Activated CD4-positive, alpha-beta T cell treated with anti-CD3 and anti-CD28 coated beads, Interleukin-2, amount 50 U/mL, for 4 hours (primary cell): ENCODE measurements around the gene HDGFL3.

Experiments used
- DNase-seq, 2 experiments: peaks; one replicate each; pipeline ENCODE4 v3.0.0-alpha.2; 2020

Gene HDGFL3

DNA sequence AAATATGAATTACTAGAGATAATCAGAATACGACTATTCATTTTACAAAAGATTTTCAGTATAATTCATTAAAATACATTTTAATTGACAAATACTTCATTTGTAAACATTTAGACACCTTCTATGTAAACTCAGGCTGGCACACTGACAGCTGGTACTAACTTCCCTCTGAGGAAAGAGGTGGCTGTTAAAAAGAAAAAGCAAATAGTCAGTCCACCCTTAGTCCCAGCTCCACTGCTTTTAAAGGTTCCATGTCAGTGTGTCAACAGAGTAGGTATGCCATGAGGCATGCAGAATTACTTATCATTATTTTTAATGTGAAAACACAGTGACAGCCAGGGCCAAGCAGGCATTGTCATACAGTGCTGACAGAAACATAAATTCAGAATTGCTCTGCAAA lies 84.1 kb downstream of the HDGFL3 start:
- no peak for DNase-seq

DNA sequence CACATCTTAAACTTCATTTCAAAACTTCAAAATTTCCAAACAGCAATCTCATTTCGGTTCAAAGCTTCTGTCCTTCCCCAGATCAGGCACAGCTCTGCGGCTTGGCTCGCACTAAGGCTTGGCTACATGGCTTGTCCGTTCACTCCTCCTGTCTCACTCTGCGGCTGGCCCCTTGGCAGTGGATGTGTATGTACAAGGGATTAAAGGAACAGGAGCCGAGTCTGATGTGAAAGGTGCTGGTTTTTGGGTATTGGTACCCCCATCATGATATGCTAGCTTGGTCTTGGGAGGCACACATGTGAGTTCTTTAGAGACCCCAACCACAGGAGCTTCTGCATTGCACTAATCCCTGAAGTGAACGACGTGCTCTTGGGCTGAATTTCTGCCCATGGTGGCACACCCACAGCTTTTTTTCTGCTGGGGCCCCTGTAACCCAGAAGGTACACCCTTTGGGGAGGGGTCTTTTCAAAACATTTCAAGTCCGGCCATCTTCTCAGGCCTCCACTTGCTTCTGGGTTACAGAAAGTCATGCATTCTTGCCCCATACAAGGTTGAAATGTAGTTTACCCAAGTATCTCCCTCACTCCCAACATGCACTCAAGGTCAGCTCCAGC lies 87.5 kb downstream of the HDGFL3 start:
- DNase-seq: no peak

DNA sequence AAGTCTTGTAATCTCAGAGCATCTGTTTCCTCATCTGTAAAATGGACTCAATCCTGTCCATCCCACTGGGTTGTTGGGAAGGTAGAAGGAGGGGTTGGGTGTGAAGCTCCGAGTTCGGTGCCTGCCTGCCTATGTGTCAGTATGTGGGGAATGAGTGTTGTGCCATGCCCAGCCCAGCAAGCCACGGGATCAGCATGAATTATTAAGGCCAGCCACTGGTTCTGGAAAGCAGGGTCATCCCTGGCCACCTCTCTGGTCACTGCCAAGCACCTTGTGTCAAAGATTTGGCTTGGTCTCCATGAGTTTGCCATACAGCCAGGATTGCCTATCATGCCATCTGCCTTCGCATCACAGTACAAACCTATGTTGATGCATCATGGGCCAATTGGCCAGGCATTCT lies 88.7 kb downstream of the HDGFL3 start:
- no peak for DNase-seq

DNA sequence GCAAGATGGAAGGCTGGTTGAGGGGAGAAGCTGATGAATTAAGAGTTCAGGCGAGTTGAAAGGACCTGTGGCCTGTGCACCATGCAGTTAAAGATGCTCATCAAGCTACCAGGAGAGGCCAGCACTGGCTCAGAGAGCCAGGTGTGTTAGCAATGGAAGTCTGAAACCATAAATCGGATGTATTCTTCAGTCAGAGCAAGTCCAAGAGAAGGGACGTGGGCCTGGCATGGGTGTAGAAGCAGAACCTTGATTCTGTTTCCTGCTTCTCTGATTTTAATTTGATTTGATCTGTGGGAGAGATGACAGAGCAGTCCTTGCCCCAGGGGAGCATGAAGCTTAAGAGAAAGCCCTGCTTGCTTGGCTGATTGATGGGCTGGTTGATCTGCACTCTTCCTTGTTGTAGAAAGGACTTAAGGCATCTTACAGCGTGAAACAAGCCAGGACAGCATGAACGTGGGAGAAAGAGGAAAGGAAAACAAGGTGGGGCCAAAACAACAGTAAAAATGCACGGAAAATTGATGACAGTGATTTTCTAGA lies 89.3 kb downstream of the HDGFL3 start:
- no peak for DNase-seq

DNA sequence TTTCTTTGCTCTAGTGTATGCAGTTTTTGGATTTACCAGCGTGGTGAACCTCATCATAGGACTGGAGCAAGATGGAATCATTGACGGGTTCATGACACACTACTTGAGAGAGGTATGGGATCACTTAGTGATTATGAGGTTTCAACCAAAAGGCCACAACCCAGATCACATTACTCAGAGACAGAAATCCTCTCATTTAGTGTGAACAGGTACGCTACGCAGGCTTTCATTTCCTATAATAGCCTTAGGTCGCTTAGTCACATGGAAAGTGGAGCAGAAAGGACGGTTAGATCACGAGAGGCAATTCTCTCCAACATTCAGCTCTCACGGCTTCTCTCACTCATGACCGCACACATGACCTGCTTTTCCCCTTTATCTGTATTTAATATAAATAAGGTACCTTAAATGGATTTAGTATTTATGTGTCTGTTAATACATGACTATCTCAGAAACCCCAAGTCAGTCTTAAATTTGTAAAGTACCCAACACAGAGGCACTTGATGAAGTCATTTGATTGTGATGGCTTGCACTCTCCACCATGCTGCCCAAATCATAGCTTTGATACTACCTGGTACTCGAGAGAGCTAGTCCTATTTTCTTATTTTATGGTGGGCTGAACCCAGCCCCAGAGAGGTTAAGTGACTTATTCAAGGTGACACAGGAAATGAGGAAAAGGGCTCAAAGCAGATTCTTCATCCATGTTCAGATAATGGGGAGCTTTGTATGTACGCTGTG lies 91.6 kb downstream of the HDGFL3 start:
- DNase-seq: no peak

DNA sequence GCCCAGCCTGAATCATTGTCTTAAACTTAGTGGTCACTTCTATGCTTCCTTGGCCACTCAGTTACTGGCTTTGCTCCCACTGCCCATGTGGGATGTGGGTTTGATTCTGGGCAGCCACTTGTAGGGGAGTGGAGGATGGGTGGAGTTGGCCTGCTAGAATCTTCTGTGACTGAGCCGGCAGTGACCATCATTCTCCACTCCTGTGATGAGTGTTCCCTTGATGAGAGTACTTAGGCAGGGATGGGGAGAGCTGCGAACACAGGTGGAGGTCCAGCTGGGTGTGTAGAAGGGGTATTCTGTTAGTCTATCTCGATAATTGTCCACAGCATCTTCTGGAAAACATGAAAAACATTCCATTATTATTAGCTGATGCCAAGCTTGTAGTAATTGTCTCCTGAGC lies 92.2 kb downstream of the HDGFL3 start:
- DNase-seq: no peak

DNA sequence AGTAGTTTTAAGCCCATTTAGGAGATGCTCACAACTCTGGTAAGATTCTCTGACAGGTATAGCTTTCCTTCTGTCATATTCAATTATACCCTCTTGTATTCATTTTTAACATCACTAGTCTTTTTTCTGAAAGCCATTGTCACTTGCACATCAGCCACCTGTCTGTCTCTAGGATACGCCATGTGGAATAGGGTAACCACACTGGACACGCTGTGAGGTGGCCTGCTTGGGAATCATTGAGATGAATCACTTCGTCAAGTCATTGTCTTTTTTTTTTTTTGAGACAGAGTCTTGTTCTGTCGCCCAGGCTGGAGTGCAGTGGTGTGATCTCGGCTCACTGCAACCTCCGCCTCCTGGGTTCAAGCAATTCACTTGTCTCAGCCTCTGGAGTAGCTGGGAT lies 92.8 kb downstream of the HDGFL3 start:
- no peak for DNase-seq

DNA sequence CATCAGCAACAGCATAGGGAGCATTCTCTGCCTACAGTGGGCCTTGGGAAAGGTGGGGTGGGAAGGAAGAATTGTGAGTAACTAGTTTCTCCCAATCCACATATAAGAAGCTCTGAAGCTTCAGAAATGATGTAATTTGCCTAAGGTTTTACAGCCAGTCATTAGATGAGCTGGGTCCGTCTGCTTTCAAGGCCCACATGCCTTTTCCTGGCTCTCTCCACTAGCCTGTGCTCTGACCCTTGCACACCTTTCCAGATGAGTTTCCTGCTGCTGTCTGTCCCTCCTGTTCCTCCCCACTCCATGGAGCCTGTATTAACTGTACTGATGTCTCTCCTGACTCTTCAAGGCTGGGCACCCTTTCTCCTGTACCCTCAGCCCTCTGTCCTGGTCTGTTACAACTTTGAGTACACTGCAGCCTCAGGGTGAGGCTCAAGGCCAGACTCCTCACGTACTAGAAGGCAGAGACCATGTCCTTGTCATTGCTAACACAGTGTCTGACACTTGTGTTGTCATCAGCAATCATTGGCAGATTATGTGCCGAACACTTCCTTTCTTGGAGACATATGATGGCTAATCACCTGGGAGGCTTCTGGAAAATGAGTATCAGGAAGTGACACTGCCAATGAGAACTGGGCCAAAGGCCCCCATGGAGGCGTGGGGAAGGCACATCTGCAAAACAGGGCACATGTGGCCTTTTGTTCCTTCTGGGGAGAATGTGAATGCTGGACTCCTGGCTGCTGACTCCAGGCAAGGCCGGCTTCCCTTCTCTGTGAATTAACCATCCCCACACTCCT lies 93.5 kb downstream of the HDGFL3 start:
- DNase-seq: no peak

DNA sequence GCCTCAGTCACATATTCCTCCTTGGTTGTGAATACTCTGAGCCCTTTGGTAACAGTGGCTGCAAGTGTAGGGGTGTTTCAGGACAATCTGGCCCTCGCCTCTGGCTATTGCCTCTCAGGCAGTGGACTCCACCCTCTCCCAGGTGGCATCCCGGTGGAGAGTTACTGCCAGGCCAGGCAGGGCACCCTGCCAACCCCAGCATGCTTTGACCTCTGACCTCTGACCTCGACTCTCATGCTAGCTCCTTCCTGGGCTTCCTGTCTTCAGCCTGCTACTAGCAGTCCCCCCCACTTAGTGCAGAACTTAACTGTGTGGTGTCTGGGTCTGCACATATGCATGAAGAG lies 94.7 kb downstream of the HDGFL3 start:
- no peak for DNase-seq

DNA sequence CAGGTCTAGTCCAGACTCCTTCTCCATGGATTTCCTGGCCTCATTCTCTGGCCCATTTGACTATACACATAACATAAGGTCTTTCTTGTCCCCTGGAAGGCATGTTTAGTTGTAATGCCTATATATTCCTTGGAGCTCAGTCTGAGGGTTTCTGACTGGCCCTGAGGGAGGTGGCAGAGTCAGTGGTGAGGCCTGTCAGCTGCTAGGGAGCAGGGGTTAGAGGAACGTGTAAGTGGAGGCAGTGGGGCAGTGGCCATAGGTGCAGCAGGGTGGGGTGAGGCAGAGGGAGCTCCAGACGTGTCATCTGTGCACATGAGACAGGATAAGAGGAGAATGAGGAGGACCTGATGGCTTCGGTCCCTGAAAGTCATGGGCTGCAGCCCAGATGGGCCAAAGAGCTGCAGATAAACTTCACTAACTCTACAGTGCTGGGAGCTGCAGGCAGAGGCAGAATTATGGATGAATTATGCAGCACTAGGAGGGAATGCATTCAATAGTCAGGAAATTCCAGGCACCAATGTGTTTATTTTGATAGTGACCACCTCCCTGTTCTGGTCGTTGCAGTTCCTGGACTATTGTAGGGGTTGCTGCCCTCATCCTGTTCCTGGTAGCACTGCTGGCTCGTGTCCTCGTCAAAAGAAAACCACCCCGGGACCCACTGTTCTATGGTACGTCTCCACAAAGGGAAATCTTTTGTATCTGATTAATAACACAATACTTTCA lies 95.2 kb downstream of the HDGFL3 start:
- DNase-seq: no peak

DNA sequence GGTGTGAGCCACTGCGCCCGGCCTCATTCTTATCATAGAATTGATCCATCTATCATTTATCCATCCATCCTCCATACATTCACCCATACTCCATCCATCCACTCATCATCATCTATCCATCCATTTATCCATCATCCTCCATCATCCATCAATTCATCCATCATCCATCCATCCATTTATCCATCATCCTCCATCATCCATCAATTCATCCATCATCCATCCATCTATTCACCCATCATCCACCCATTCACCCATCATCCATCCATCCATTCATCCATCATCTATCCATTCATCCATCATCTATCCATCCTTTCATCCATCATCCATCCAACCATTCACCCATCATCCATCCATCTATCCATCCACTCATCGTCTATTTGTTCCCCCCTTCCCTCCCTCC lies 96.5 kb downstream of the HDGFL3 start:
- no peak for DNase-seq

DNA sequence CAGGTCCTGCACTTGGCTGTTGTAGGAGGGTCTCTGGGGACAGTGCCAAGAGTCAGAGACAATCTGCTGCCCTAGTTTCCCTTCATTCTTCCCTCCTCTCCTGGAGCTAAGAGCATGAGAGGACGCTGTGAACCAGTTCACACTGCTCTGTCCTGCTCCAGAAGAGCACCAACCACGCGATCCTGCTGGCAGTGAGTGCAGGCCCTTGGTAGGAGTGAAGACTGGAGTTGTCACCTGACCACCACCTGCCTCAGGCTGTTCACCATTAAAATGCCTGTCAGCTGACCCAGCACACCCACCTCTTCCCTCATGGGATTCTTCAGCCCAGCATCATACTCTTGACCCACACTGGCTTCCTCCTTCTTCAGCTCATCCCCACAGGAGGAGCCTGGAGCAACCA lies 97.2 kb downstream of the HDGFL3 start:
- DNase-seq: no peak

DNA sequence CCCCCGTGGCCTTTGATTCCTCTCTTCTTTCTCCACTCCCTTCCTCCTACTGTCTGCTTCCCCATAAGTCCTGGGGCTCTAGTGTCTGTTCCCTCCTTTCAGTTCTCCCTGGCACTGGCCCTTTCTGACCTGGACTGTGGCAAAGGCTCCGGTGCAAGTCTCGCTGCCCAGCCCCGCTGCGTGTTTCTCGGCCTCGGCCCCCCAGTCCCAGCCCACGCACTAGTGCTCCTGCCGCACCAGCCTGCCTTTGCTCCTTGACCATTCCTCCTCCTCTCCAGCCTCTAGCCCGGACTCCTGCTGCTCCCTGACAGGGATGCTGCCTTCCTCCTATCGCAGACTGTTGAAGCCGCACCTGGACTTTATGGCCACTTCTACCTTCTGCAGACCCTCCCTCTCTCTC lies 98.1 kb downstream of the HDGFL3 start:
- no peak for DNase-seq

DNA sequence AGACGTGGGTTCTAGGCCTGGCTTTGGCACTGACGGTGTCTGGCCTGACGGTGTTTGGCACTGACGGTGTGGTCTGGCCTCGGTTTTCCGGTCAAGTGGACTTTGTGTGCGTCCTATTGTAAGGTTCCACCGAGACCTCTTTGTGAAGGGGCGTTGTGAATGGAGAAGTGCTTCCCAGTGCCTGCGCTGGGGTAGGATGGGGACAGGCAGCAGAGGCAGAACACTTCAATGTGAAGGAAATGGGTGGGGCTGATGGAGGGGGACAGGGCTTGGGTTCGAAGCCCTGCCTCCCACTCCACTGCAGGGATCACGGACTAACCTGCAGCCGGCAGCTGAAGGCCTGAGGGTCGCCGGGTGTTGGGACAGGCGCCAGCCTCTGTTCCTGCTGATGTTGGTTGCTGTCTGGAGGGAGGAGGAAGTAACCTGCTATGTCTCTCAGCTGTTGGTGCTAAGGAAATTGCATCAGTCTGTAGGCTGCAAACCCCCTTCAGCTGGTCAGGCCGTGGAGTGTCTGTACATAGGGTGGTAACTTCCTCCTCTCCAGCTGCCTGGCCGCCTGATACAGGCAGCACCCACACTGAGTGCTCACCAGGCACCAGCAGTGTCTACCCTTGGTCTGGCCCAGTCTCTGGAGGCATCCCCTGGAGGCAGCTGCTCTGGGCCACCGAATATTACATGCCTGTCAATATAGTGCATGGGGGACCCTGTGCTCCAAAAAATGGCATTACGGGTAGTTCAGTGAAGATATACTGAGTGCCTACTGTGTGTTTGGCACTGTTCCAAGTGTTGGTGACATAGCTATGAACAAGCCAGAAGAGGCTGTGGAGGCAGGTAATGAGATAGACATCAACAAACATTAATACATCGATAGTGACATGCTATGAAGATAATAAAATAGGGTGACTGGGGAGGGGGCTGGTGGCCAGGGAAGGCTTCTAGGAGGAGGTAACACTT lies 99.1 kb downstream of the HDGFL3 start:
- DNase-seq: no peak

DNA sequence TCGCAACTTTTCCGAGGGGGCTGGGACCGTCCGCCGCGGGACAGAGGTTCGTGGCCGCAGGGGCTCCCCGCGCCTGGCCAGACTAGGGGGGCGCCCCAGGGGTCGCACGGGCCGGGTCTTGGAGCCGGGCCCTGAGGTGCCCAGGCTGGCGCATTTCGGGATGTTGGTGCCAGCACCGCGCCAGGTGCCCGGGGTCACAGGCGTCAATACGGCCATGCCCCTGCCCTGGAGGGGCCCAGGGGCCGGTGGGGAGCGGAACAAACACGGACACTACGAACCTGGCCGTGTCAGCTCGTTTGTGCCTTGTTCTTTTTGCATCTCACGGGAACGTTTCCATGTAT lies 99.8 kb downstream of the HDGFL3 start:
- DNase-seq: no peak

DNA sequence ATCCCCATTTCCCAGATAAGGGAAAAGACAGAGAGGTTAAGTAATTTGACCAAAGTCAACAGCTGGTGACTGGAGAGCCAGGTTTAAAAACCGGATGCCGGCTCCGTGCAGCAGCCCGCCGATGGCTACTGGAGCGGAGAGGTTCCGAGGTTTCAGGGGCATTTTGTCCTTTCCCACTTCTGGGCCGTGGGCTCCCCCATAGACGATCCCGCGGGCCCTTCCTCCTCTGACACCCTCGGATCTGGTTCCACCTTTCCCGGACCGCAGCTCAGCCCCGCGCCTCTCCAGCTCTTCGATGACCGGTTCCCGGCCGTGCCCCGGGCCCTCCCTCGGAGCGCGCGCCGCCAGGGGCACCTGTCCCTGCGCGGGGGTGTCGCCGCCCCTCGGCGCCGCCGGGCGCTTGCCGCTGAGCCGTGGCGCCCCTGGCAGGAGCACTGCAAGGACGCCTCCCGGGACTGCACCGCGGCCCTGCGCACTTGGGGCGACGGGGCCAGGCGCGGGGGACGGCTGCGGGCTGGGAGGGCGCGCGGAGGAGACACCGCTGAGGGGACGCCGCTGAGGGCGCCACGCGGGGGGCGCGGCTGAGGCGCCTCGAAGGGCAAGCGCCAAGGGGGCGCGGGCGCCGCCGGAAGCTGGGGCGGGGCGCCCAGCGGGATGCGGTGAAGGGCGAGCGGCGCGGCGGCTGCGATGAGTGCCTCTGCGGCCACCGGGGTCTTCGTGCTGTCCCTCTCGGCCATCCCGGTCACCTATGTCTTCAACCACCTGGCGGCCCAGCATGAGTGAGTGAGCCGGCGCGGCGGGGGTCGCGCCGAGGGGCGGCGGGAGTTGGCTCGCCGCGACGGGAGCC lies 100.4 kb downstream of the HDGFL3 start, which contains the start of gene TM6SF1:
Gene TM6SF1, plus strand, starts transcription at position 652 of the 847 bp plus-strand sequence. Its CDS starts 36 bp downstream, at position 688.
- no peak for DNase-seq

DNA sequence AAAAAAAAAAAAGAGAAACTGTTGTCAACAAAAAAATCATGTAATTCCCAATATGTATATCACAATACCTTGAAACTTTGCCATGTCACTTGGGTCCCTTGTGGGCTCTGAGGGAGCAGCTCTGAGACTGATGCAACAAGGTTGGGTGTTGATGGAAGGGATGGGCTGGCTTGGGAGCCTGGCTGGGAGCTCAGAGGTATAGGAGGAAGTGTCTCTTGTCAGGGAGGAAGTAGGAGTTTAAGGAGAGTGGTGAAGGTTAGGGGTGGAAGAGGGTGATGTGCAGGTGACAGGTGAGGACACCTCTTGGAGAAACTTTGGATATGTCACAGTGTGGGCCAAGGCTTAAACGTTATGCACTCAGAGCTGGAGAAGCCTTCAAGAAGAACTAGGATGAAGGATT lies 102.2 kb downstream of the HDGFL3 start:
- no peak for DNase-seq

DNA sequence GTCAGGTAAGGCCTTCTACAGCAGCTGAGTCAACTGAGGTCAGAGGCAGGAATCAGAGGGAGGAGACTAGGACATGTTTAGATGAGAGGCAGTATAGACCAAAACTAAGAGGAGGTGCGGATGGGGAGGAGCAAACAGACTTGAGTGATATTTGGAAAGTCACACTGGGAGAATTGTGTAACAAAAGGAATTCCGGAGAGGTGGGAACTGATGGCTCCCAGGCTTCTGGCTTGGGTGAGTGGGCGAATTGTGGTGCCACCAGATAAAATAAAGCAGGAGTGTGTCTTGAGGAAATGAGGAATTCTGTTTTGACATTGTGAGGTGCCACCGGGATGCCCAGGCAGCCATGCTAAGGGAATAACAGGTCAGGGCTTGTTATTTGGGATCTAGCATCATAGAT lies 103.5 kb downstream of the HDGFL3 start:
- no peak for DNase-seq

DNA sequence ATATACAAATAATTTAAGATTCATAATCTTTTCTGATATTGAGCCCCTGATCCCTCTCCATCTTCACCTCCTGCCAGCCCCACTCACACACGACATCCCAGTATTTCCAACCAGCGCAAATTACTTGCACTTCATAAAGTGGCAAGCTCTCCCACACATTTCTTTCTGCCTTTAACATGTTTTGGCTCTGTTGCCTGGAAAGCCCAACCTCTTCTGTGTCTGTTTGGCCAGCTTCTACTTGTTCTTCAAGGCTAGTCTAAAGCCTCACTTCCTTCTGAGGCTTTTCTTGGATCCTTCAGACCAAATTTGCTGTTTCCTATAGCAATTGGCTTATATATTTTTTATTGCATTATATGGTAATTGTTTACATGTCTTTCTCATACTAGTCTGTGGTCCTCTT lies 105.3 kb downstream of the HDGFL3 start:
- DNase-seq: no peak

DNA sequence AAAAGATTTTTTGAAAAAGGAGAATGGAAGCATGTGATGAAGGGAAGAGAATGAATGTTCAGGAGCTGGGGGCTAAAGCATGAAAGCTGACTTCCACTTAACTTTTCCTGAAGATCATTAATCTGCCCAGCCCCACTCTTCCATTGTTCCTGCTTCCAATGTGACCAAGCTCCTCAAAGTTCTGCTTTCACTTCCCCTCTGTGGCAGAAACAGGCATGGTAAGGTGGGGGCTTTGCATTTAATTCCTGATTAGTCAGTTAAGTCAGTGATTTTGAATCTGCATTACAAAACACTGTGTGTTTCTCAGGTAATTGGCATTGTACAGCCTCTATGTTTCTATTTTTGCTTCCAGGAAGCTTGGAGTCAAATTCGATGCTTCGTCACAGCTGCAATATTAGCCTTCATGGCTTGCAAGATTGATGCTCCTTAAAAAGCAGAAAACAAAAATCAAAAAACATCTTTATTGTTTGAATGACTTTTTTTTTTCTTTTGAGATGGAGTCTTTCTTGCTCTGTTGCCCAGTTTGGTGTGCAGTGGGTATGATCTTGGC lies 107.5 kb downstream of the HDGFL3 start:
- DNase-seq: no peak

DNA sequence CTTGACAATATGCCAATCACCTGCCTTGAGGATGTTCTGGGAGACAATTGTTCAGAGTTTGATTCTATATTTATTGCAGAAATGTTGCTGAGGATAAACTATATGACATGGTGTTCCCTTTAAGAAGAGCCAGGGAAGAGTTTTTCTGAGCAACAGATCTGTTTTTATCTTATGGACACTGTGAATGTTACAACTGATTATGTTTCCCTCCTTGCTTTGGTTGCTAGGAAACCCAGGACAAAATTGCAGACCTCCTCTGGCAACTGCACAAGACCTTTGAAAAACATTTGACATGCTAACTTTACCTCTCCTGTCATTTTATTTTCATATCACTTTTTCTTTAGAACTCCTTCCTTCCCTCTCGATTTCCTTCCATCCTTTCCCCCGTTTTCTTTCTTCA lies 108.3 kb downstream of the HDGFL3 start:
- no peak for DNase-seq
